Activated CD8-positive, alpha-beta memory T cell treated with anti-CD3 and anti-CD28 coated beads for 24 hours (primary cell): ENCODE measurements around the gene GRID1.

Experiments
- DNase-seq: peaks from one replicate; pipeline ENCODE4 v3.0.0-alpha.2; 2020

The GRID1 gene

GRCh38 chr10:86018735-86019058 is 347.9 kb downstream of the GRID1 start:
- no peak for DNase-seq

- DNase-seq: no peak
Observed at GRCh38 chr10:86017841-86018734, 348.5 kb downstream of the GRID1 start.

GRCh38 chr10:86013568-86013967 is 353.0 kb downstream of the GRID1 start:
- no peak for DNase-seq

GRCh38 chr10:86007171-86007570 is 359.4 kb downstream of the GRID1 start:
- no peak for DNase-seq

GRCh38 chr10:86004337-86004736 is 362.3 kb downstream of the GRID1 start:
- no peak for DNase-seq

GRCh38 chr10:86003201-86003621 is 363.4 kb downstream of the GRID1 start:
- DNase-seq: no peak

GRCh38 chr10:86001521-86001920 is 365.1 kb downstream of the GRID1 start:
- no peak for DNase-seq

GRCh38 chr10:85997544-85997943 is 369.1 kb downstream of the GRID1 start:
- no peak for DNase-seq

GRCh38 chr10:85995791-85996190 is 370.8 kb downstream of the GRID1 start:
- DNase-seq: no peak

- no peak for DNase-seq
Observed at GRCh38 chr10:85993840-85994507, 372.6 kb downstream of the GRID1 start.

- no peak for DNase-seq
Observed at GRCh38 chr10:85993140-85993539, 373.5 kb downstream of the GRID1 start.

GRCh38 chr10:85992324-85992723 is 374.3 kb downstream of the GRID1 start:
- no peak for DNase-seq

GRCh38 chr10:85986777-85987176 is 379.8 kb downstream of the GRID1 start:
- no peak for DNase-seq

GRCh38 chr10:85983051-85983450 is 383.5 kb downstream of the GRID1 start:
- no peak for DNase-seq

- no peak for DNase-seq
Observed at GRCh38 chr10:85979598-85979997, 387.0 kb downstream of the GRID1 start.

GRCh38 chr10:85978566-85979358 is 387.8 kb downstream of the GRID1 start:
- DNase-seq: no peak

GRCh38 chr10:85977642-85978041 is 389.0 kb downstream of the GRID1 start:
- DNase-seq: no peak

GRCh38 chr10:85976267-85976793 is 390.3 kb downstream of the GRID1 start:
- no peak for DNase-seq

GRCh38 chr10:85971494-85971893 is 395.1 kb downstream of the GRID1 start:
- no peak for DNase-seq

GRCh38 chr10:85967594-85967993 is 399.0 kb downstream of the GRID1 start:
- no peak for DNase-seq

GRCh38 chr10:85961479-85962067 is 405.0 kb downstream of the GRID1 start:
- DNase-seq: no peak

- DNase-seq: no peak
Observed at GRCh38 chr10:85961073-85961472, 405.5 kb downstream of the GRID1 start.

GRCh38 chr10:85959239-85959638 is 407.4 kb downstream of the GRID1 start:
- no peak for DNase-seq
